ENCODE data around the gene CHST11. TPM values are rescaled to one million over a fixed set of nuclear protein-coding genes. Genes with fewer than 3 reads are reported as not detected.

The CHST11 gene
- polyA plus RNA-seq, 1 donor (not counting 4 experiments of a cell fraction or from before 2014, with no cell fraction given), result 11.9 TPM

DNA sequence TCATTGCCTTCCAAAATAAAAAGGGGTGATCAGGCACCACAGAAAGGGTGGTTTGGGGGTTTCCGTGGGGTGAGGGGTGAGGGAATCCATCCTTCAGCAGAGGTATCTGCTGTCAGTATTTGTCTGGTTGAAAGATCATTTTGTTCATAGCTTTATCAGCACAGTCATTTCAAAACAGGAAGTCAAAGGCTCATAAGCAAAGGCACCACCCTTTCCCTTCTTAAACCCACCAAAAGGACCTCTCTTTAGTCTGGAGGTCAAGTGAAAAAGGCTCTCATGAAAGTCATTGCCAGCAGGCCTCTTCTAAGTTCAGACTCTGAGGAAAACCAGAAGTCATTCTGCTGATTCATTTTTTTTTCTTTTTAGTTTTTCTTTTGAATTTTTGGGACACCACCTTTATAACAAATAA, 6.2 kb downstream of the CHST11 start:
- H3K4me3 ChIP-seq (ENCODE audit: control insufficient read depth in 2 of 3, extremely low read depth in 1 of 3, insufficient read depth in 2 of 3, low read depth in 1 of 3, low read length in 3 of 3), result no peak overlapping the region
- H4K20me1 ChIP-seq (ENCODE audit: control insufficient read depth, extremely low read depth, insufficient read depth, low read length), result no peaks in the 10 kb centered on the region
- TF ChIP-seq CTCF (optimal IDR thresholded peaks at IDR 0.05 in 1 of 3, IDR thresholded peaks at IDR 0.05 in 1 of 3, conservative IDR thresholded peaks at IDR 0.05 in 1 of 3; ENCODE audit: extremely low read depth in 1 of 3, insufficient read depth in 2 of 3, low read length in 3 of 3) (no peak), EZH2 (IDR thresholded peaks at IDR 0.05; ENCODE audit: low read length) (no peak)
- no peaks in the 10 kb centered on the region for H3K27me3 ChIP-seq (ENCODE audit: control insufficient read depth, extremely low read depth, insufficient read depth, low read length)
- no peaks in the 10 kb centered on the region for H3K9me3 ChIP-seq (ENCODE audit: control insufficient read depth, low read depth, low read length)
- H2AFZ ChIP-seq (ENCODE audit: control insufficient read depth, low read length), result no peak overlapping the region
- H3K27ac ChIP-seq (ENCODE audit: control insufficient read depth, insufficient read depth, low read length), result no peak overlapping the region
- H3K9me1 ChIP-seq (ENCODE audit: control insufficient read depth, extremely low read depth, insufficient read depth, low read length), result no peaks in the 10 kb centered on the region
- H3K9ac ChIP-seq (ENCODE audit: control insufficient read depth, extremely low read depth, insufficient read depth, low read length), result no peak overlapping the region
- no peak overlapping the region for H3K4me2 ChIP-seq (ENCODE audit: control insufficient read depth, extremely low read depth, insufficient read depth, low read depth, low read length)
- FAIRE-seq, result no peak
- DNase-seq (ENCODE audit: low read depth, low spot score), result no peak
- H3K79me2 ChIP-seq (ENCODE audit: control insufficient read depth, insufficient read depth, low read length), result peaks cover 75% of the 10 kb centered on the region
- peaks cover 12% of the 10 kb centered on the region for H3K4me1 ChIP-seq (ENCODE audit: control insufficient read depth, extremely low read depth, insufficient read depth, low read length)
- H3K36me3 ChIP-seq (ENCODE audit: control insufficient read depth in 2 of 2, extremely low read depth in 1 of 2, insufficient read depth in 2 of 2, low read length in 2 of 2), result no peaks in the 10 kb centered on the region
- dilution Hi-C loops (cut with MboI; ENCODE audit: extremely low pct_ligation_motif_present, low sequenced_read_pairs), result no loop called here

GRCh38 chr12:104463368-104463767, 6.6 kb downstream of the CHST11 start:
- Histone ChIP-seq H3K27ac (ENCODE audit: control insufficient read depth, insufficient read depth, low read length) (no peak overlapping the region), H3K36me3 (ENCODE audit: control insufficient read depth in 2 of 2, extremely low read depth in 1 of 2, insufficient read depth in 2 of 2, low read length in 2 of 2) (no peaks in the 10 kb centered on the region), H2AFZ (ENCODE audit: control insufficient read depth, low read length) (no peak overlapping the region), H4K20me1 (ENCODE audit: control insufficient read depth, extremely low read depth, insufficient read depth, low read length) (no peaks in the 10 kb centered on the region), H3K4me1 (ENCODE audit: control insufficient read depth, extremely low read depth, insufficient read depth, low read length) (peaks cover 12% of the 10 kb centered on the region), H3K9me1 (ENCODE audit: control insufficient read depth, extremely low read depth, insufficient read depth, low read length) (no peaks in the 10 kb centered on the region), H3K4me3 (ENCODE audit: control insufficient read depth in 2 of 3, extremely low read depth in 1 of 3, insufficient read depth in 2 of 3, low read depth in 1 of 3, low read length in 3 of 3) (no peak overlapping the region), H3K4me2 (ENCODE audit: control insufficient read depth, extremely low read depth, insufficient read depth, low read depth, low read length) (no peak overlapping the region), H3K9ac (ENCODE audit: control insufficient read depth, extremely low read depth, insufficient read depth, low read length) (no peak overlapping the region), H3K79me2 (ENCODE audit: control insufficient read depth, insufficient read depth, low read length) (peaks cover 75% of the 10 kb centered on the region), H3K27me3 (ENCODE audit: control insufficient read depth, extremely low read depth, insufficient read depth, low read length) (no peaks in the 10 kb centered on the region), H3K9me3 (ENCODE audit: control insufficient read depth, low read depth, low read length) (no peaks in the 10 kb centered on the region)
- no peak for FAIRE-seq
- dilution Hi-C loops (cut with MboI; ENCODE audit: extremely low pct_ligation_motif_present, low sequenced_read_pairs), result no loop called here
- no peak for DNase-seq (ENCODE audit: low read depth, low spot score)
- no peak for TF ChIP-seq EZH2 (IDR thresholded peaks at IDR 0.05; ENCODE audit: low read length)
- no peak for TF ChIP-seq CTCF (optimal IDR thresholded peaks at IDR 0.05 in 1 of 3, IDR thresholded peaks at IDR 0.05 in 1 of 3, conservative IDR thresholded peaks at IDR 0.05 in 1 of 3; ENCODE audit: extremely low read depth in 1 of 3, insufficient read depth in 2 of 3, low read length in 3 of 3)
